GM18517 (cell line): ENCODE results near the gene CD84.
"Not testable (repeated sequence)": the region's sequence is repeated elsewhere in the genome, so short reads cannot be mapped to it uniquely, and the experiment has no call there.

ENCODE experiments used
- ATAC-seq: cut with Tn5 transposase; IDR thresholded peaks from one replicate; pipeline ENCODE4 v1.9.1; 2021; ENCODE audit warnings: mild to moderate bottlenecking, moderate library complexity; ENCODE audit not compliant: unreplicated experiment

CD84 gene

DNA sequence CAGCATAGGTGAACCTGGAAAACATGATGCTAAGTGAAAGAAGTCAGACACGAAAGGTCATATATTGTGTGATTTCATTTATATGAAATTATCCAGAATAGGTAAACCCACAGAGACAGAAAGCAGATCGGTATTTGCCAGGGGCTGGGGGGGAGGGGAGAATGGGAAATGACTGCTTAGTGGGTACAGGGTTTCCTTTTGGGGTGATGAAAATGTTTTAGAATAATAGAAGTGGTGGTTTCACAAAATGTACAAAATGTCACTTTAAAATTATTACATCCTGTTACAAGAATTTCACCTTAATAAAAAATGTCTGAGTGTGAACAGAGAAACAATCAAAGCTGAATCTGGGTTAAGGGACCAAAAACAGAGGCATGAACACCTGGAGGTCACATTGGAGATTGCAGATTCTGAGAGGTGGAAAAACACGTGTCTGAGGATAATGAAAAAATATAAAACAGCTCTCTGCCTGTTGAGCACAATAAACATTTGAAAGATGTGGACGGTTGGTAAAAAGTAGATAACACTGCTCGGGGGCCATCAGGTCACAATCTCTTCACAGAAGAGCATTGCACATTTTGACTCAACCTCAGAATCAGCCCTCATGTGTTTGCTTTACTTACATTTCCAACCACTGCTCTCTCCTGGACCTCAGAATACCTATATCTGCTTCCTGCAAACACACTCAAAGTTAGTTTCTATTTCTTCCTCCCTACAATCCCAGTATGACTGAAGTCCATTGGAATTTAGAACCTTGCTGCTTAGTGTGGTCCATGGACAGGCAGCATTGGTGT is 59.5 kb downstream of the CD84 start:
- no peak for ATAC-seq

DNA sequence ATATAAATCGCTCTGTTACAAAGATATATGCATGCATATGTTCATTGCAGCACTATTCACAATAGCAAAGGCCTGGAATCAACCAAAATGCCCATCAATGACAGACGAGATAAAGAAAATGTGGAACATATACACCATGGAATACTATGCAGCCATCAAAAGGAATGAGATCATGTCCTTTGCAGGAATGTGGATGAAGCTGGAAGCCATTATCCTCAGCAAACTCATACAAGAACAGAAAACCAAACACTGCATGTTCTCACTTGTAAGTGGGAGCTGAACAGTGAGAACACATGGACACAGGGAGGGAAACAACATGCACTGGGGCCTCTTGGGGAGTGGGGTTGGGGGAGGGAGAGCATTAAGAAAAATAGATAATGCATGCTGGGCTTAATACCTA is 61.8 kb downstream of the CD84 start:
- not testable (repeated sequence) for ATAC-seq

DNA sequence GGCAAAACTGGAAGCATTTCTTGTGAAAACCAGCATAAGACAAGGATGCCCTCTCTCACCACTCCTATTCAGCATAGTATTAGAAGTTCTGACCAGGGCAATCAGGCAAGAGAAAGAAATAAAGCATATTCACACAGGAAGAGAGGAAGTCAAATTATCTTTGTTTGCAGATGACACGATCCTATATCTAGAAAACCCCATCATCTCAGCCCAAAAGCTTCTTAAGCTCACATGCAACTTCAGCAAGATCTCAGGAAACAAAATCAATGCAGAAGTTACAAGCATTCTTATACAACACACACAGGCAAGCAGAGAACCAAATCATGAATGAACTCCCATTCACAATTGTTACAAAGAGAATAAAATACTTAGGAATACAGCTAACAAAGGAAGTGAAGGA is 63.4 kb downstream of the CD84 start:
- not testable (repeated sequence) for ATAC-seq

- no peak for ATAC-seq
Measured at GRCh38 chr1:160504651-160505050, 74.6 kb downstream of the CD84 start.

DNA sequence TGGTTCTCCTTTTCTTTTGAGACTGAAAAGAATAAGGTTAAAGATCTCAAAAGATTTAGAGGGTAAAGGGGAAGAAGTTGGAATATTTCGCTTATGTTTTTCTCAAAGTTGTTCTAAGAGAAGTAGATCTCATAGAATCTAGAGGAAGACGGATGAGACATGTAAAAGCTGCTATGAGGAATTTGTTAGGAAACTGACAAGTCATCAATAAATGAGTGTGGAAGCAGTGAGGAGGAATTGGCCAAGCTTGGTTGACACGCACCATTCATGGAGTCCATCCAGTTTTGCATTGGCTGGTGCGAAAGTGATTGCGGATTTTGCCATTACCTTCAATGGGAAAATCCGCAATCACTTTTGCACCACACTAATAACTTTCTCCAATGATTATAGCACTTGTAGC is 76.2 kb downstream of the CD84 start:
- ATAC-seq, result no peak

DNA sequence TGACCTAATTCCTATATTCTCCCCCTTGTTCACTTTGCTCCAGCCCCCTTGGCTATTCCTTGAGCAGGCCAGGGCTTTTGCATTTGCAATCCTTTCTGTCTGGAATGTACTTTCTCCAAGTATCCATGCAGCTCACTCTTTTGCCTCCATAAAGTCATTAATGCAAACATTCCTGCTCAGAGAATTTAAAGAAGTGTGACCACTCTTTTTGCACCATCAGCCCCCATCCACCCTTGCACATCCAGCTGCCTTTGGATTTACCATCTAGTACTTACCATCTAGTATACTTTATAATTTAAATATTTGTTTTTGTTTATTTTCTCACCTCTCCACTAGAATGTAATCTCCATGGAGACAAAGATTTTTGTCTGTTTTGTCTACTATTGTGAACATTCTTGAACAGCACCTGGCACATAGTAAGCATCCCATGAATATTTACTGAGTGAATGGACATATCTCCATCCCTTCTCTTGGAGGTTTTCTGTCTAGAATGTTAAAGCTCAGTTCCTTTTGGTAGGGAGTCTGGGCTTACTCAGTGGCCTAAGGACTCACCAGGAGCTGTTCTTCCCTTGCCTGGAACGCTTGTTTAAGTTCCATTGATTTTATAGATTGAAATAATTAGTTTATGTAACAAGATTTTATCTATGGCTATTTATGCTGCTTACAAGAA is 78.8 kb downstream of the CD84 start:
- no peak for ATAC-seq

DNA sequence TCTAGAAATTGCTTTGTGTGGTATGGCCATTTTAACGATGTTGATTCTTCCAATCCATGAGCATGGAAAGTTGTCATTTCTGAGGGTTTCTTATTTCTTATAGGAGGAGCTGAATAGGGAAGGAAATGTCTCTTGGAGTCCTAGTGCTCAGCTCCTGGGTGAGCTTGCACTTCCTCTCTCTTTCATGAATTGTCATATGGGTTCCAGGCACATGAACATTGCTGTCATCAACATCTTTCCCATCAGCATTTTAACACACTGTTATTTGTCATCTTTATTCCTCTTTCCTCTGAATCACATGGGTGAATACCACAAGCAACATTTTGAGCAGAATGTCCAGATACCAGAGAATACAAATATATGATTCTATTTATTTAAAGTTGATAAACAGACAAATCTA is 79.7 kb downstream of the CD84 start:
- ATAC-seq, result no peak

GRCh38 chr1:160498301-160499065 is 80.8 kb downstream of the CD84 start:
- ATAC-seq, result not testable (repeated sequence)

GRCh38 chr1:160496334-160496733 is 83.0 kb downstream of the CD84 start:
- no peak for ATAC-seq

GRCh38 chr1:160494620-160495019 is 84.7 kb downstream of the CD84 start:
- no peak for ATAC-seq

GRCh38 chr1:160492617-160493016 is 86.7 kb downstream of the CD84 start:
- ATAC-seq, result no peak

DNA sequence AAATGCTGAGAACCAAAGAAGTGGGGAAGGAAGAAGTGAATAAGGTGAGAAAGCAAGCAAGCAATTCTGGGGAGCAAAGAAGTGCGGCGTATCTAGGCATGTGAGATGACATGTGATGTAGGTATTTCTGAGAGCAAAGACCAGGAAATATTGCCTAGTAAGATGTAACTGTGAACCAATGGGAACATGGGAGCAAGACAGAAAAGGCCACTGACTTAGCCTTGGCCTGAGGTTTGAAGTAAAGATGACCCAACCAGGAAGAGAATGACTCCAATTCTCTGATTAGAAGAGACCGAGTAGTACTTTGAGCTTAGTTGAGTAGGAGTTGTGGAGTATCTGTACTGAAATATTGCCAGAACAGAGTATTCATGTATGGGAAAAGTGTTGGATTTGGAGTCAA is 87.3 kb downstream of the CD84 start:
- no peak for ATAC-seq
